Liver (tissue), 9 donors: ENCODE data around the gene ZNF618. TPM values are rescaled to one million over a fixed set of nuclear protein-coding genes. Genes with fewer than 3 reads are reported as not detected.

ENCODE experiments used
- DNase-seq: peaks from one replicate; pipeline ENCODE4 v3.0.0-alpha.2; 2017; ENCODE audit warnings: low spot score
- H3K27ac ChIP-seq, 2 donors: one replicate each; pipeline ENCODE4 v1.7.0; 2013; ENCODE audit warnings: inconsistent platforms in 2 of 2, low read length in 2 of 2, control low read depth in 1 of 2, low read depth in 1 of 2, mild to moderate bottlenecking in 1 of 2
- H3K27me3 ChIP-seq, 4 donors: one replicate each; pipeline versions ENCODE4 v1.6.1 to v1.7.0; 2013; ENCODE audit warnings: low read length in 3 of 4, inconsistent platforms in 1 of 4, mild to moderate bottlenecking in 1 of 4, moderate library complexity in 1 of 4; ENCODE audit not compliant: control insufficient read depth in 4 of 4, insufficient read depth in 4 of 4
- H3K36me3 ChIP-seq, 4 donors: one replicate each; pipeline versions ENCODE4 v1.6.1 to v1.7.0; 2013; ENCODE audit warnings: low read length in 3 of 4, mild to moderate bottlenecking in 3 of 4, low read depth in 1 of 4, moderate library complexity in 1 of 4; ENCODE audit not compliant: control insufficient read depth in 4 of 4, insufficient read depth in 3 of 4
- H3K4me1 ChIP-seq, 4 donors: one replicate each; pipeline versions ENCODE4 v1.6.1 to v1.7.0; 2013; ENCODE audit warnings: low read length in 3 of 4, mild to moderate bottlenecking in 3 of 4, moderate library complexity in 1 of 4; ENCODE audit not compliant: control insufficient read depth in 4 of 4, insufficient read depth in 4 of 4
- H3K4me3 ChIP-seq, 3 donors: one replicate each; pipeline versions ENCODE4 v1.6.1 to v1.7.0; 2013; ENCODE audit warnings: low read length in 3 of 3, control low read depth in 1 of 3, low read depth in 1 of 3, mild to moderate bottlenecking in 1 of 3
- H3K9ac ChIP-seq, 2 donors: one replicate each; pipeline ENCODE4 v1.7.0; 2013; ENCODE audit warnings: low read length in 2 of 2, mild to moderate bottlenecking in 2 of 2, moderate library complexity in 2 of 2, control low read depth in 1 of 2, low read depth in 1 of 2
- H3K9me3 ChIP-seq, 4 donors: one replicate each; pipeline versions ENCODE4 v1.6.1 to v1.7.0; 2013; ENCODE audit warnings: low read length in 3 of 4; ENCODE audit not compliant: control insufficient read depth in 4 of 4
- ATF3 ChIP-seq: IDR thresholded peaks from 2 replicates; pipeline ENCODE4 v1.6.1; 2016; ENCODE audit warnings: antibody characterized with exemption
- CTCF ChIP-seq: fragments of 150-350 bp; IDR thresholded peaks from 2 replicates; pipeline ENCODE4 v1.5.1; 2017; ENCODE audit warnings: improper control_type of control experiment, low read depth, low read length; ENCODE audit not compliant: missing input control
- EGR1 ChIP-seq, 2 donors: IDR thresholded peaks; 2 replicates each; pipeline ENCODE4 v1.6.1; 2016 to 2018; ENCODE audit warnings: antibody characterized with exemption in 2 of 2, low read depth in 2 of 2
- FOXA1 ChIP-seq: IDR thresholded peaks from 2 replicates; pipeline ENCODE4 v1.6.1; 2016; ENCODE audit warnings: antibody characterized with exemption
- FOXA2 ChIP-seq: IDR thresholded peaks from 2 replicates; pipeline ENCODE4 v1.6.1; 2016; ENCODE audit warnings: antibody characterized with exemption
- GABPA ChIP-seq, 2 donors: IDR thresholded peaks in 1 of 2; conservative IDR thresholded peaks in 1 of 2; 2 replicates each; pipeline ENCODE4 v1.6.1; 2016; ENCODE audit warnings: antibody characterized with exemption in 2 of 2, mild to moderate bottlenecking in 1 of 2, moderate library complexity in 1 of 2
- HNF4A ChIP-seq, 2 donors: conservative IDR thresholded peaks; 2 replicates each; pipeline ENCODE4 v1.6.1; 2016; ENCODE audit warnings: antibody characterized with exemption in 2 of 2, mild to moderate bottlenecking in 2 of 2
- HNF4G ChIP-seq: IDR thresholded peaks from 2 replicates; pipeline ENCODE4 v1.6.1; 2016; ENCODE audit warnings: antibody characterized with exemption
- JUND ChIP-seq, 2 donors: IDR thresholded peaks; 2 replicates each; pipeline ENCODE4 v1.6.1; 2016; ENCODE audit warnings: antibody characterized with exemption in 2 of 2
- MAX ChIP-seq: IDR thresholded peaks from 2 replicates; pipeline ENCODE4 v1.6.1; 2016; ENCODE audit warnings: antibody characterized with exemption
- NR2F2 ChIP-seq: IDR thresholded peaks from 2 replicates; pipeline ENCODE4 v1.6.1; 2016; ENCODE audit warnings: antibody characterized with exemption
- RAD21 ChIP-seq, 2 donors: IDR thresholded peaks; 2 replicates each; pipeline ENCODE4 v1.6.1; 2016; ENCODE audit warnings: antibody characterized with exemption in 2 of 2, mild to moderate bottlenecking in 2 of 2
- REST ChIP-seq: IDR thresholded peaks from 2 replicates; pipeline ENCODE4 v1.6.1; 2016; ENCODE audit warnings: antibody characterized with exemption, mild to moderate bottlenecking
- RXRA ChIP-seq, 2 donors: IDR thresholded peaks; 2 replicates each; pipeline ENCODE4 v1.6.1; 2017 to 2018; ENCODE audit warnings: antibody characterized with exemption in 2 of 2, mild to moderate bottlenecking in 1 of 2
- SP1 ChIP-seq: IDR thresholded peaks from 2 replicates; pipeline ENCODE4 v1.6.1; 2018; ENCODE audit warnings: antibody characterized with exemption, mild to moderate bottlenecking
- TAF1 ChIP-seq: conservative IDR thresholded peaks from 2 replicates; pipeline ENCODE4 v1.6.1; 2016; ENCODE audit warnings: antibody characterized with exemption, mild to moderate bottlenecking
- YY1 ChIP-seq: IDR thresholded peaks from 2 replicates; pipeline ENCODE4 v1.6.1; 2016; ENCODE audit warnings: antibody characterized with exemption, mild to moderate bottlenecking
- ZBTB33 ChIP-seq: IDR thresholded peaks from 2 replicates; pipeline ENCODE4 v1.6.1; 2016; ENCODE audit warnings: antibody characterized with exemption
- WGBS: extraction: QIAGEN DNeasy Blood & Tissue Kit; methylation state at CpG from one replicate; pipeline ENCODE4 v1.1.7; 2013; 5-methylcytosine and 5-hydroxymethylcytosine counted together
- polyA plus RNA-seq, 2 donors: library from polyadenylated mRNA; stranded (reverse) in 1 of 2; unstranded in 1 of 2; fragments of 200-250 nt in 1 of 2; fragments of >200 nt in 1 of 2; fragmentation: Nextera tagmentation in 1 of 2; extraction: Ambion mirVana in 1 of 2; gene quantifications; one replicate each; pipeline versions ENCODE4 v1.2.1 to v1.2.3, GENCODE V29; 2013 to 2015
- total RNA-seq, 2 donors: library from RNA; depleted of rRNA; stranded (reverse); fragments of >200 nt; gene quantifications; one replicate each; pipeline ENCODE4 v1.2.3, GENCODE V29; 2014
- donor health status: healthy.
- donor health status: healthy.
- donor health status: healthy.
- donor health status: healthy.
- donor health status: healthy.

ZNF618 gene
- total and polyA plus RNA-seq, 4 donors, result 2.2 to 6.5 (median 3.7) TPM

GRCh38 chr9:114090798-114091197 lies 214.7 kb downstream of the ZNF618 start (continued):
- TF ChIP-seq ZBTB33, result no peak
- TF ChIP-seq EGR1 (IDR thresholded peaks at IDR 0.05; ENCODE audit: low read depth in 2 of 2), result no peak
- TF ChIP-seq SP1, result no peak
- no peak for TF ChIP-seq JUND (IDR thresholded peaks at IDR 0.05)
- no peak for TF ChIP-seq NR2F2
- TF ChIP-seq FOXA2, result no peak
- no peak for TF ChIP-seq HNF4A (conservative IDR thresholded peaks at IDR 0.05)

- Histone ChIP-seq H3K4me3 (no peak overlapping the region), H3K27me3 (no peaks in the 10 kb centered on the region), H3K36me3 (peaks cover 0 to 10% (median 4%) of the 10 kb centered on the region in 4 donors), H3K9me3 (no peaks in the 10 kb centered on the region), H3K9ac (no peak overlapping the region), H3K27ac (no peak overlapping the region), H3K4me1 (no peaks in the 10 kb centered on the region)
- TF ChIP-seq ATF3 (no peak), GABPA (IDR thresholded peaks at IDR 0.05 in 1 of 2, conservative IDR thresholded peaks at IDR 0.05 in 1 of 2) (no peak), HNF4A (conservative IDR thresholded peaks at IDR 0.05) (no peak), FOXA1 (no peak), ZBTB33 (no peak), NR2F2 (no peak), JUND (IDR thresholded peaks at IDR 0.05) (no peak), MAX (no peak), RAD21 (IDR thresholded peaks at IDR 0.05) (no peak), HNF4G (no peak), TAF1 (no peak), FOXA2 (no peak), CTCF (no peak), YY1 (no peak), EGR1 (IDR thresholded peaks at IDR 0.05; ENCODE audit: low read depth in 2 of 2) (no peak), REST (no peak), RXRA (IDR thresholded peaks at IDR 0.05) (no peak), SP1 (no peak)
- WGBS, result 95% methylated on average over 8 of the region's 8 CpGs
- DNase-seq, result peak; percentile 29
Measured at GRCh38 chr9:114091711-114092110, 215.6 kb downstream of the ZNF618 start.
